GM19455 (cell line): ENCODE measurements around the gene ABCG2.

Experiments used
- ATAC-seq: cut with Tn5 transposase; IDR thresholded peaks from one replicate; pipeline ENCODE4 v1.9.1; 2021; ENCODE audit not compliant: unreplicated experiment

Gene ABCG2

DNA sequence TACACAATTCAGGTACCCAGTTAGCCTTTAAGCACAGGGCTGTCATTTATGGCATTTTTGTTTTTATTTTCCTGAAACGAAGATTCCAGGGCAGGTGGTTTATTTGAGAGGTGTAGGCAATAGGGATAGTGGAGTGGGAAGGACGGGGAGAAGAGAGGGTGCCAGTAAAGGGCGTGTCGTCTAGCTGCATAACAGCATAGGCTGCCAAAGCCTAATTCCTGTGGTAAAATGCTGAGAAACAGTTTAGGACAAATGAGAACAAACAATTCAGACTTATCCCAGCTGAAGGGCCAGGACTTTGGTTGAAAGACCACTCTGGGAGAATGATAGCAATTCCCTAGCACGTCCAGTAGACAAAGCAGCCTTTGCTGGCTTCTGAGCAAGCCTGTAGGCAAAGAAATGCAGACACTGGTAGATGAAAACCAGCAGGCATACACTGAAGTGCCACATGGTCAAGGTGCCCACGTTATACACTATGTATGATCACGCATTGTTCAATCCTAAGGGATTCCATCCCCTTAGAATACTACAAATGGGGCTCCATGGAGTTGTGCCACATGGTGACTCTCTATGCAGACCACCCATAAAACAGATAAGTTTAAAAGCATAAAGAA is 80.4 kb downstream of the ABCG2 start:
- no peak for ATAC-seq

DNA sequence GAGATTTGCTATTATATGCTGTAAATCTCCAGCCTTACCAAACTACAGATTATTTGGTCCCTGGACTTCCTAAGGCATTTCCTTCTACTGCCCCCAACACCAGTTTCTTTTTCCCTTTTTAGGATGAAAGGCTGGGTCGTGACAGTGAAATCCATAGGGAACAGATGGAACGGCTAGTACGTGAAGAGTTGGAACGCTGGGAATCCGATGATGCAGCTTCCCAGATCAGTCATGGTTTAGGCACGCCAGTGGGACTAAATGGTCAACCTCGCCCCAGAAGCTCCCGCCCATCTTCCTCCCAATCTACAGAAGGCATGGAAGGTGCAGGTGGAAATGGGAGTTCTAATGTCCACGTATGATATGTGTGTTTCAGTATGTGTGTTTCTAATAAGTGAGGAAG is 83.1 kb downstream of the ABCG2 start:
- ATAC-seq: no peak

DNA sequence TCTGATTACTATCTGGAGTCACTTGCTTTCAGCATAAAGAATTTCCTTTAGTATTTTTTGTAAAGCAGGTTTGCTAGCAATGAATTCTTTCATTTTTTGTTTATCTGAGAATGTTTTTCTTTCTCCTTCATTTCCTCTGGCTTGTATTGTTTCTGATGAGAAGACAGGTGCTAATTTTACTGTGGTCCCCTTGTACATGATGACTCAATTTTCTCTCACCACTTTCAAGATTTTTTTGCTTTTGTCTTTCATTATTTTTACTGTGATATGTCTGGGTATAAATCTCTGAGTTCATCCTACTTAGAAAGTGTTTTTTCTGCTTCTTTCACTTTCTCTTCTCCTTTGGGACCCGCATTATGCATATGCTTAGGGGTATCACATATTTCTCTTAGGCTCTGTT is 88.4 kb downstream of the ABCG2 start:
- ATAC-seq: no peak

DNA sequence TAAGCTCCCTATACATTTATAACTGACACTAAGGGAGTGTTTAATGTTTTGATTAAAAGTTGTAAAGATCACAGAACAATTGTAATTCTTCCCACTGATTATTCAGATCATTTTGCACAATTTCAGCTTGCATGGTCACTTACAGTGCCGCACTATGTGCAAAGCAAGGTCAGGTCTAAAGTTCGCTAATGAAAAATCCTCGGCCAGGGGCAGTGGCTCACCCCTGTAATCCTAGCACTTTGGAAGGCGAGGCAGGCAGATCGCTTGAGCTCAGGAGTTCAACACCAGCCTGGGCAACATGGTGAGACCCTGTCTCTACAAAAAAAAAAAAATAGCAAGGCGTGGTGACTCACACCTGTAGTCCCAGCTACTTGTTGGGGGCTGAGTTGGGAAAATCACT is 94.0 kb downstream of the ABCG2 start:
- ATAC-seq: no peak

DNA sequence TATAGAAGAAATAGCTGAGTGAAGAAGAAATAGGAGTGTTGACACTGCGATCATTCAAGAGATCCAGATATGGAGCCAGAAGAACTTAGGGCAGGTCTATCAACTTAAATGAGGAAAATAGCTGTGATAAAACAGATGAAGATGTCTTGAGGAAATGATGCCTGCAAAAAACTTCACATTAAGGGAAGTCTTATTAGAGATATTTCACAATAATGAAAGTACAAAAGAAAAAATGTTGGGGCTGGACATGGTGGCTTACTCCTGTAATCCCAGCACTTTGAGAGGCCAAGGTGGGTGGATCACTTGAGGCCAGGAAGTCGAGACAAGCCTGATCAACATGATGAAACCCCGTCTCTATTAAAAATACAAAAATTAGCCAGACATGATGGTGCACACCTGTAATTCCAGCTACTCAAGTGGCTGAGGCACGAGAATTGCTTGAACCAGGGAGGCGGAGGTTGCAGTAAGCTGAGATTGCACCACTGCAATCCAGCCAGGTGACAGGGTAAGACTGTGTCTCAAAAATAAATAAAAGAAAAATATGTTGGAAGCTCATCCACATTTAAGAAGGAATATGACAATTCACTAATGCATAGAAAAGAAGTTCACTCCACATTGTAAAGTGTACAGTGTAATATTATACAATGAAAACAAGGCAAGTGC is 94.7 kb downstream of the ABCG2 start:
- no peak for ATAC-seq

DNA sequence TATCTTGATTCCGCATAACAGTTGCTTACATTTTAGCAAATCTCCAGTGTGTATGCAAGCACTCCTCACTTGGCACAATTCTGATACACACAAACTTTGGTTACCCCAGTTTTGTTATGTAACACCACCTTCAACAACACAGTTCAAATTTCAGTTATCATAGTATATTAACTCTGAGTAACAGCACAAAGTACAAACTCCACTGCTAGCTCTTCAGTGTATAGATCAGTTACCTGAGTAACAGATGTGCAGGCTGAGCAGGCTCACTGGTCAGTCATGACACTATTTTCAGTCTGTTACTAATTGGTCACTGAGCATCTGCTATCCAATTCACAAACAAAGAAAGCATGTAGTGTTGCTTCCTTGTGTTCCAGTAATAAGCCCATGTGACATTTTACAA is 95.6 kb downstream of the ABCG2 start:
- no peak for ATAC-seq

DNA sequence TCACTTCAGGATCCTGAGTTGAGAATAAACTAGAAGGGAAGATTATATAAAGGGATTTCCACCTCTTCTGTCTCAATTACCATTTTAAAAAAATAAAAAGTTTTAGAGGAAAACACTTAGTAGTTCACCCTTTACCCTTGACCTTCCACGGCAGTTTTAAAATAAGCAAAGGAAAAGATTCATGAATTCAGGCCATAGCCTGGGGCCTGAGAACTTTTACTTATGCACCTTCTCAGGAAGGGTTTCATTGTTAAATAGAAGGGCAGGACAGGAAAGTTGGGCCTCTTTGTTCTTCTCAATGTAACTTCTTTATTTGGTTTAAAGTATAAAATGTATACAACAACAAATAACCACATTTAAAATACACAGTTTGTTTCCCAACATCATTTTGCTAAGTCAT is 96.1 kb downstream of the ABCG2 start:
- ATAC-seq: no peak

DNA sequence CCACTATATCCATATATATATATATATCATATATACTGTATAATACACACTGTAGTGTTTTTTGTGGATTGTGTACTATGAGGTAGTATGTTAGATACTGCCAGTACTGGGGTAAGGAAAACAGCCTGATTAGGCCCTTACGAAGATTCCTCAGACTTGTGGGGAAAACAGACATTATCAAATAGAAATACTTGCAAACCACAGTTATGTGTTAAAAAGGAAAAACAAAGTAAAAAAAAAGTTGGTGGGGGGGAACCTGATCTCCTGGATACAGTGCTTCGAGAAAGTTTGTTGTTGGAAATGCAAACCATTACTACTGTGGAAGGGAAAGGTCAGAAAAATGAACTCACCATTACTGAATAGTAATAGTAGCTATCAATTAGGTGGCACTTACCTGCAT is 98.0 kb downstream of the ABCG2 start:
- no peak for ATAC-seq

DNA sequence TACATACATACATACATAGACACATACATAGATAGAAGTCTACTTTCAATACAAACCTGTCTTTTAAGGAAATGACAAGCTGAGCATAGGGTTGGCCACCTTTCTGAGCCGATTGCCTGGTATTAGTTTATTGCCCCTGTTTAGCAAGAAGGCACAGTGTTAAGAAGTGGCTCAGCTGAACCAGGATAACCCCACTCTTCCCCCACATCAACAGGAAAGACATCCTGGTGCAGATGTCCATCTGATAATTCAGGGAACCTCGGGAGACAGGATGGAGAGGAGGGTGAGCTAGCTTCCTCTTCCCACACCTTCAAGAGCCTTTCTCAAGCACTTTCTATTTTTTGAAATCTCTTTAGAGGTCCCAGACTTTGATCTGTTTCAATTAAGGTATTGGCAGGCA is 98.7 kb downstream of the ABCG2 start:
- no peak for ATAC-seq

DNA sequence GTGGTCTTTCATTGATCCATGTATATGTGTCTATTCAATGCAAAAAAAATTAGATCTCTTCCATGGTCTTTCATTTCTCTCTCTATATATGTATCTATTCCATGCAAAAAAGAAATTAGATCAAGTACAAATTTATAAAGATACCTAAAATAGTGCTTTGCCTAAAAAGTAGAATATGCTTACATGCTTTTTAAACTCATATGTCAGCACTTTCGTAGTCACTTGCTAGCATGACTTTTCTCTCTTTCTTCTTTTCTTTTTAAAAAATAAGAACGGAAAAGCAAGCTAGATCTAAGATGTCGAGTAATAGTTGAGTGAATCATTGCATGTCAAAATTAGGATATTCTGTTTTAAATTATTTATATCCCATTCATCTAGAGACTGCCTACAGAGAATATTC is 100.1 kb downstream of the ABCG2 start:
- no peak for ATAC-seq

DNA sequence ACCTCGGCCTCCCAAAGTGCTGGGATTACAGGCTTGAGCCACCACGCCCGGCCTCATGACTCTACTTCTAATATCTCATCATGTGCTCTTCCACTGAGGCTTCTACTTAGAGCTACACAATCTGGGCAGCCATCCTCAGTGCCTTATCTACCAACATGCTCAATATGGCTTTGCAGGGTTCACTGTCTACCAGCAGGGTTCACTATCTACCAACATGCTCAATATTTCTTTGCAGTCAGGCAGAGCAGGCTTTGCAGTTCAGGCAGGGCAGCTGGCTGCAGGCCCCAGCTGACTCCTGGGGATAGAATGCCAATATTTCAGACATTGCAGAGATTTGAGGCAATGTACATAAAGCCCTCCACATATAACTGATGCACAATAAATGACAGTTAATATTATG is 103.5 kb downstream of the ABCG2 start:
- ATAC-seq: no peak

DNA sequence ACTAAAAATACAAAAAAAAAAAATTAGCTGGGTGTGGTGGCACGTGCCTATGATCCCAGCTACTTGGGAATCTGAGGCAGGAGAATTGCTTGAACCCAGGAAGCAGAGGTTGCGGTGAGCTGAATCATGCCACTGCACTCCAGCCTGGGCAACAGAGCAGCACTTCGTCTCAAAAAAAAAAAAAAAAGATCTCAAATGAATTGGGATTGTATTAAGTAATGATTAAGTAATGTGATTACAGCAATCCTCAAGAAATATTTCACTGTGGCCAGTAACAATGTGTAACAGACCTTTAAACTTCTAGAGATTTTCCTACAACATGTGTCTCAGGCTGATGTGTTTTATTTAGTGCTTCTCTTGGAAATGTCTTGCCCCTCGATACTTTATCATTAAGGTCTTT is 104.2 kb downstream of the ABCG2 start:
- ATAC-seq: no peak

DNA sequence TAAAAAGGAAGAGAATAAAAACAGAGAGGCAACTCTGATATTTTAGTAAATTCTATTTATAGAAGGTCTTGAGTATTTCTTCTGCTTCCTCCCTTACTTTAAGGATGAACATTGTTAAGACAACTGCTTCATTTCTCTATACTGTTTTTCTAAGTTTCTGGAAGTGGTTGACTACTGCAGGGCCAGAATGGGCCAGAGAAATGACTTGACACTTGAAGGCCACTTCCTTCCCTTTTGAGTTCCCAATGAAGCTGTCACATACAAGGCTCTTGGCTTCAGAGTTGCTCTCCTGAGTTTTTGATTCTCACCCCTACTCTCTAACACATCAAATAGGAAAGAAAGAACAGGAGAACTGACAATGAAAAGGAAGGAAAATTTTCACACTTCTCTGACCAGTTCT is 113.4 kb downstream of the ABCG2 start:
- ATAC-seq: no peak

DNA sequence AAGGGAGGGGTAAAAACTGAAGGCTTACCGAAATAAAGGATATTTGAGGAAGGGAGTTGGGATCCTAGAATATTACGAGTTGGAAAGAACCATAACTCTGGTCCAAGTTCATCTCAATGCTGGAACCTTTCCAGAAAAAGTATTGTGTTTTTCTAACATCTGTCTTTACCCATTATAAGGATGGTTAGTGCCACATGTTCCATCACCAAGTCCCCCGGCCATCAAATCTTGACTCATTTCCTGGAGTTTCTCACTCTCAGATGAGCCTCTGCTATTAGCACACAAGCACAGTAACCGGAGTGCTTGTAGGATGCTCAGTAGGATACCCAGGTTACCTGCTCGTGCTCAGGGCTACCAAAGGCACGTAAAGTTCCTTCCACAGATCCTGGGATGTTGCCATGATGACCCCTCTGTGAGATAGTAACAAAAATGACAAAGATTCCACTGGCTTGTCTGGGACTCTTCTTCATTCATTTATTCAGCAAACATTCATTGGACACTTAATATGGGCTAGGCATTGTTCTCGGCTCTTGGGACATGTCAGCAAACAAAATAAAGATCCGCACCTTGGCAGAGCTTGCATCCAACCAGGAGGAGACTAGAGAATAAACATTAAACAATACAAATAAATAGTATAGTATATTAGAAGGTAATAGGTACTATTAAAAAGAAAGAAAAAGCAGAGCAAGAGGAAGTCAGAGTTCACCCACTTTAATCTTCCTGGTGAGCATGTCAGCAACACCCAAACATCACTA is 114.7 kb downstream of the ABCG2 start:
- no peak for ATAC-seq

DNA sequence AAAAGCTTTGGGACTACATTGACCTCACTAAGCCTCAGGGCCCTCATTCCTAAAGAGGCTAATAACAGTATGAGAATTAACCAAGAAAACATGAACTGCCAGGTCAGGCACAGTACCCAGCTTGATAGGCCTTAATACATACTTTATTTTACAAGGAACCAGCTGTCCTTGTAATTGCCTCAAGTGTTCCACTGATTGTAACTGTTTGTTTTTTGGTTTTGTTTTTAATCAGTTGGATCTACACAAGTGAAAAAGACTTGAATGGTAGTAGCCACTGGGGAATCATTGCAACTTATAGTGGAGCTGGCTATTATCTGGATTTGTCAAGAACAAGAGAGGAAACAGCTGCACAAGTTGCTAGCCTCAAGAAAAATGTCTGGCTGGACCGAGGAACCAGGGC is 115.4 kb downstream of the ABCG2 start:
- ATAC-seq: no peak

DNA sequence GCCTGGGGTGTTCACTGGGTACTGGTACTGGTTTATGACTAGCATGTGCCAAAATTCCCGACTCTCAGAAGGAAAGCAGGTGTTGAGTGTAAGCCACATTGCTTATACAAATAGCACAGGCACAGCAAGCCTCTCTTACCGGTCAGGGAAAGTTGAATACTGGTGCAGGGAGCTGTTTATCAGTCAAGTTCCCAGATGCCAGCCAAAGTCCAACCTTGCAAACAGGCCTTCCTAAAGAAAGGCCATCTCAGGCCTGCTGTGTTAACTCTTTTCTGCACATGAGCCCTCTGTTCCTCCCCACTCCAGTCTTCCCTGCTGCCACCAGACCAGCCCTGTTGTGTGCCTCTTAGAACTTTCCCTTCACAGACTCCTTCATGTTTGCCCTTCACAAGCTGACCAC is 116.8 kb downstream of the ABCG2 start:
- ATAC-seq: no peak

DNA sequence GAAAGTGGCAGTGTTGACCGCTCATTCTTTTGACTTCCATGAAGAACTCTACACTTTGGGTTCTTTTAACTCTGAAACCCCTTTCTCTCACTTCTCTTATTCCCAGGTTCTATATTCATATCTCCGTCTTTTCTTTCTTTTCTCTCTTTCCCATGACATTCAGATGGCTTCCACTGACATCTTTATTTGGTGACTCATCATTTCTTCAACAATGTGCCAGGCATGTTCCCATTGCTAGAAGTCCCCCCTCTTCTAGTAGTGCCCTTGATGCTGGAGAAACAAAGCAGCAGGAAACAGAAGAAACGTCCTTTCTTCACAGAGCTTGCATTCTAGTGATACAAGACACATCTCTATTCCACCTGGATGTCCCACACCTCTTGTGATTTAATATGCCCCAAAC is 117.7 kb downstream of the ABCG2 start:
- ATAC-seq: no peak
